HepG2 (cell line): ENCODE results near the gene YIF1A. TPM values are rescaled to one million over a fixed set of nuclear protein-coding genes. Genes with fewer than 3 reads are reported as not detected.

Experiments used
- BCL3 ChIP-seq: sonication (generic); formaldehyde crosslinking; IDR thresholded peaks from 2 replicates; pipeline ENCODE4 v1.5.1; 2020; ENCODE audit warnings: mild to moderate bottlenecking, missing genetic modification reagents, moderate library complexity
- DBP ChIP-seq: sonication (generic); formaldehyde crosslinking; IDR thresholded peaks from 2 replicates; pipeline ENCODE4 v1.4.0; 2020; ENCODE audit warnings: missing genetic modification reagents; ENCODE audit errors: not compliant biosample characterization
- EZH2 ChIP-seq: conservative IDR thresholded peaks from 2 replicates; pipeline ENCODE4 v1.6.1; 2012; ENCODE audit warnings: mild to moderate bottlenecking, low read depth, low read length, moderate library complexity
- TAF1 ChIP-seq: sonication (generic); formaldehyde crosslinking; IDR thresholded peaks from 2 replicates; pipeline ENCODE4 v1.4.0; 2020; ENCODE audit warnings: missing genetic modification reagents
- WIZ ChIP-seq: sonication (generic); formaldehyde crosslinking; IDR thresholded peaks from 2 replicates; pipeline ENCODE4 v1.5.1; 2020; ENCODE audit warnings: mild to moderate bottlenecking, missing genetic modification reagents
- ZNF253 ChIP-seq: sonication (generic); formaldehyde crosslinking; IDR thresholded peaks from 2 replicates; pipeline ENCODE4 v1.8.0; 2022; ENCODE audit warnings: mild to moderate bottlenecking, missing genetic modification reagents, borderline replicate concordance
- ZNF512B ChIP-seq: sonication (generic); formaldehyde crosslinking; IDR thresholded peaks from 2 replicates; pipeline ENCODE4 v1.5.1; 2020; ENCODE audit warnings: missing genetic modification reagents, mild to moderate bottlenecking, borderline replicate concordance
- ZNF572 ChIP-seq: sonication (generic); formaldehyde crosslinking; IDR thresholded peaks from 2 replicates; pipeline ENCODE4 v1.5.1; 2020; ENCODE audit warnings: mild to moderate bottlenecking, missing genetic modification reagents
- ZNF646 ChIP-seq: sonication (generic); formaldehyde crosslinking; IDR thresholded peaks from 2 replicates; pipeline ENCODE4 v1.9.0; 2021; ENCODE audit warnings: mild to moderate bottlenecking, missing genetic modification reagents
- ZNF674 ChIP-seq: sonication (generic); formaldehyde crosslinking; IDR thresholded peaks from 2 replicates; pipeline ENCODE4 v1.5.0; 2020; ENCODE audit warnings: low read depth, mild to moderate bottlenecking, missing genetic modification reagents
- ZNF746 ChIP-seq: sonication (generic); formaldehyde crosslinking; IDR thresholded peaks from 2 replicates; pipeline ENCODE4 v1.8.0; 2022; ENCODE audit warnings: mild to moderate bottlenecking, missing genetic modification reagents
- ZNF883 ChIP-seq: sonication (generic); formaldehyde crosslinking; IDR thresholded peaks from 2 replicates; pipeline ENCODE4 v1.5.1; 2020; ENCODE audit warnings: mild to moderate bottlenecking, missing genetic modification reagents; ENCODE audit errors: not compliant biosample characterization
- ZXDC ChIP-seq: sonication (generic); formaldehyde crosslinking; IDR thresholded peaks from 2 replicates; pipeline ENCODE4 v1.5.0; 2020; ENCODE audit warnings: mild to moderate bottlenecking, missing genetic modification reagents
- polyA plus RNA-seq, 8 experiments: library from polyadenylated mRNA; depleted of rRNA in 3 of 8; stranded (reverse) in 7 of 8; unstranded in 1 of 8; fragments of >200 nt; fragmentation: Illumina TruSeq in 4 of 8; extraction: Trizol in 4 of 8; gene quantifications; 2 replicates each; pipeline versions ENCODE4 v1.2.1 to v1.2.3, GENCODE V29; 2011 to 2016; ENCODE audit warnings: low read depth in 4 of 8, missing spikeins in 1 of 8, mixed read lengths in 1 of 8; ENCODE audit not compliant: insufficient read depth in 1 of 8
- total RNA-seq, 5 experiments: library from RNA; depleted of rRNA; stranded (reverse); fragments of >200 nt; fragmentation: Illumina TruSeq; extraction: Trizol; gene quantifications; 2 replicates each; pipeline ENCODE4 v1.2.3, GENCODE V29; 2016; ENCODE audit warnings: low read depth in 1 of 5

YIF1A gene
- total and polyA plus RNA-seq, 2 of the 13 experiments (the other 11 are each of a cell fraction or from before 2014, with no cell fraction given): 133 to 145 TPM

- TF ChIP-seq ZNF512B (CRISPR knock-in tag) (no peak), TAF1 (CRISPR knock-in tag) (no peak; the same call in 1 of the 2 replicates), ZNF746 (CRISPR knock-in tag) (0 out of 2 replicates have a peak, but pooled peaks have one; percentile 25), ZNF253 (no peak), BCL3 (CRISPR knock-in tag) (0 out of 2 replicates have a peak, but pooled peaks have one; percentile 25), ZNF674 (CRISPR knock-in tag) (no peak), ZXDC (CRISPR knock-in tag) (no peak; the same call in 1 of the 2 replicates), EZH2 (no peak), DBP (CRISPR knock-in tag) (no peak), WIZ (CRISPR knock-in tag) (peak; percentile 81), ZNF883 (CRISPR knock-in tag) (no peak), ZNF572 (CRISPR knock-in tag) (peak; percentile 98), ZNF646 (CRISPR knock-in tag) (no peak)
Measured at GRCh38 chr11:66311965-66312548, 23.1 kb upstream of the YIF1A start (continued).
